B cell (primary cell): ENCODE measurements around the gene GREM1. TPM values are rescaled to one million over a fixed set of nuclear protein-coding genes. Genes with fewer than 3 reads are reported as not detected.

Experiments
- ATAC-seq: fragments of 200-7000 bp; cut with Tn5 transposase; one replicate; pipeline ENCODE4 v1.10.0; 2021; ENCODE audit warnings: low read depth, mild to moderate bottlenecking, moderate number of reproducible peaks, moderate library complexity
- CTCF ChIA-PET: fragments of 350-600 bp; sonication (Branson Sonifier 250); formaldehyde crosslinking; loops from one replicate; lab custom pipeline; 2021; ENCODE audit warnings: antibody characterized with exemption, inconsistent platforms; lab: Charles Lee
- POLR2A ChIA-PET: fragments of 350-600 bp; sonication (Branson Sonifier 250); formaldehyde crosslinking; loops from one replicate; lab custom pipeline; 2021; ENCODE audit warnings: antibody characterized with exemption; lab: Charles Lee
- DNase-seq: peaks from one replicate; pipeline ENCODE4 v3.0.0; 2013
- H2AFZ ChIP-seq: 2 replicates; pipeline ENCODE4 v1.6.1; 2012; ENCODE audit warnings: mild to moderate bottlenecking, low read depth, low read length; ENCODE audit not compliant: insufficient read depth, poor library complexity, severe bottlenecking
- H3K27ac ChIP-seq, 2 donors: 1 replicate in 1 of 2; 2 replicates in 1 of 2; pipeline ENCODE4 v1.5.1; 2012 to 2013; ENCODE audit warnings: low read length in 2 of 2, mild to moderate bottlenecking in 2 of 2, moderate library complexity in 1 of 2
- H3K27me3 ChIP-seq, 4 experiments: fragments of 200-600 bp in 1 of 4; sonication (generic) in 1 of 4; replicated peaks in 1 of 4; 1 replicate in 2 of 4; 2 replicates in 2 of 4; pipeline versions ENCODE4 v1.6.1 to v1.7.0; 2013 to 2016; ENCODE audit warnings: low read length in 3 of 4, mild to moderate bottlenecking in 2 of 4, mixed read lengths in 1 of 4, moderate library complexity in 1 of 4; ENCODE audit not compliant: insufficient read depth in 4 of 4, control insufficient read depth in 3 of 4; ENCODE audit errors: control extremely low read depth in 1 of 4
- H3K36me3 ChIP-seq, 2 experiments: replicated peaks in 1 of 2; 1 replicate in 1 of 2; 2 replicates in 1 of 2; pipeline versions ENCODE4 v1.6.1 to v1.7.1; 2013; ENCODE audit warnings: low read length in 1 of 2; ENCODE audit not compliant: insufficient read depth in 2 of 2, control insufficient read depth in 1 of 2; ENCODE audit errors: control extremely low read depth in 1 of 2, extremely low read depth in 1 of 2
- H3K4me1 ChIP-seq, 2 donors: fragments of 200-600 bp in 1 of 2; sonication (generic) in 1 of 2; 1 replicate in 1 of 2; 2 replicates in 1 of 2; pipeline versions ENCODE4 v1.5.1 to v1.6.1; 2013 to 2017; ENCODE audit warnings: low read length in 2 of 2; ENCODE audit not compliant: control insufficient read depth in 2 of 2, insufficient read depth in 2 of 2
- H3K4me2 ChIP-seq: replicated peaks from 2 replicates; pipeline ENCODE3; 2012; ENCODE audit warnings: mild to moderate bottlenecking, low read depth, low read length; ENCODE audit not compliant: poor library complexity, severe bottlenecking
- H3K4me3 ChIP-seq, 5 experiments: fragments of 200-600 bp in 1 of 5; sonication (generic) in 1 of 5; 1 replicate in 3 of 5; 2 replicates in 2 of 5; pipeline versions ENCODE4 v1.5.1 to v1.7.0; 2011 to 2016; ENCODE audit warnings: low read length in 4 of 5, mild to moderate bottlenecking in 4 of 5, low read depth in 2 of 5, control low read depth in 1 of 5, moderate library complexity in 1 of 5; ENCODE audit not compliant: insufficient read depth in 1 of 5; ENCODE audit errors: control extremely low read depth in 1 of 5, extremely low read depth in 1 of 5
- H3K79me2 ChIP-seq: fragments of 200-600 bp; sonication (generic); one replicate; pipeline ENCODE4 v1.6.0; 2016; ENCODE audit warnings: low read length; ENCODE audit not compliant: control insufficient read depth, insufficient read depth
- H3K9ac ChIP-seq: fragments of 200-600 bp; sonication (generic); 2 replicates; pipeline ENCODE4 v1.6.1; 2017; ENCODE audit warnings: mild to moderate bottlenecking, low read length, moderate library complexity
- H3K9me3 ChIP-seq, 3 donors: one replicate each; pipeline versions ENCODE4 v1.6.1 to v1.7.1; 2013; ENCODE audit warnings: low read length in 2 of 3; ENCODE audit not compliant: control insufficient read depth in 2 of 3, insufficient read depth in 1 of 3; ENCODE audit errors: control extremely low read depth in 1 of 3
- H4K20me1 ChIP-seq: 2 replicates; pipeline ENCODE4 v1.6.0; 2012; ENCODE audit warnings: mild to moderate bottlenecking, low read length; ENCODE audit not compliant: insufficient read depth, control insufficient read depth, poor library complexity, severe bottlenecking
- H3K27ac Mint-ChIP-seq: one replicate; pipeline ENCODE4 v1.8.0; 2021; ENCODE audit warnings: mixed read lengths
- H3K27me3 Mint-ChIP-seq: one replicate; pipeline ENCODE4 v1.8.0; 2021; ENCODE audit warnings: mixed read lengths
- H3K4me1 Mint-ChIP-seq: one replicate; pipeline ENCODE4 v1.8.0; 2021; ENCODE audit warnings: mixed read lengths
- H3K4me3 Mint-ChIP-seq: one replicate; pipeline ENCODE4 v1.8.0; 2021; ENCODE audit warnings: mixed read lengths
- H3K9me3 Mint-ChIP-seq: one replicate; pipeline ENCODE4 v1.8.0; 2022; ENCODE audit warnings: mixed read lengths; ENCODE audit not compliant: insufficient read depth
- CTCF ChIP-seq: fragments of 200-600 bp; IDR thresholded peaks from one replicate; pipeline ENCODE4 v1.8.0; 2022; ENCODE audit warnings: antibody characterized with exemption, mild to moderate bottlenecking
- EZH2 ChIP-seq: IDR thresholded peaks from 2 replicates; pipeline ENCODE4 v1.6.1; 2012; ENCODE audit warnings: borderline replicate concordance, low read depth, mild to moderate bottlenecking, moderate library complexity, low read length; ENCODE audit not compliant: insufficient read depth, poor library complexity, severe bottlenecking
- WGBS: methylation state at CpG from one replicate; pipeline ENCODE4 v1.1.5; 2013; ENCODE audit warnings: missing lambda C conversion rate; ENCODE audit not compliant: insufficient coverage; 5-methylcytosine and 5-hydroxymethylcytosine counted together
- intact Hi-C: fragments of 100-400 bp; cut with micrococcal nuclease; formaldehyde crosslinking; loops from one replicate; pipeline ENCODE4 v1.10.0; 2022
- polyA plus RNA-seq: library from polyadenylated mRNA; depleted of rRNA; stranded (reverse); fragments of >200 nt; gene quantifications from 2 replicates; pipeline ENCODE4 v1.2.3, GENCODE V29; 2012
- total RNA-seq, 2 donors: library from RNA; stranded (reverse); fragments of 120-200 nt in 1 of 2; gene quantifications; 1 replicate in 1 of 2; 2 replicates in 1 of 2; pipeline versions ENCODE4 v1.2.3 to v1.2.4, GENCODE V29; 2013 to 2022

The GREM1 gene
- total and polyA plus RNA-seq, 2 donors (not counting 1 experiment from before 2014, with no cell fraction given) = not detected

- H3K4me2 ChIP-seq = no peak overlapping the region
- no peak overlapping the region for H3K27ac ChIP-seq
- no peaks in the 10 kb centered on the region for H3K9me3 ChIP-seq
- TF ChIP-seq EZH2 (no peak), CTCF (no peak)
- Mint-ChIP-seq H3K4me1 (no peaks in the 10 kb centered on the region), H3K27ac (no peak overlapping the region), H3K9me3 (no peaks in the 10 kb centered on the region), H3K27me3 (no peaks in the 10 kb centered on the region), H3K4me3 (no peak overlapping the region)
- ChIA-PET POLR2A (no interaction called here), CTCF (interaction anchor here (1.4 kb wide), 1 partner anchor 312 kb away, joined by 4 read pairs; no protein-coding TSS in a partner anchor)
- ATAC-seq = no peak
- no peak overlapping the region for H3K4me3 ChIP-seq
- no peaks in the 10 kb centered on the region for H3K79me2 ChIP-seq
- H3K36me3 ChIP-seq = no peaks in the 10 kb centered on the region
- no peaks in the 10 kb centered on the region for H3K4me1 ChIP-seq
- WGBS = 93% methylated on average over 3 of the region's 3 CpGs
- DNase-seq = no peak
- intact Hi-C loops = no loop called here
- H3K9ac ChIP-seq = no peak overlapping the region
- no peak overlapping the region for H2AFZ ChIP-seq
- no peaks in the 10 kb centered on the region for H4K20me1 ChIP-seq
- no peaks in the 10 kb centered on the region for H3K27me3 ChIP-seq
Observed at GRCh38 chr15:32682569-32682968, 35.2 kb upstream of the GREM1 start.

DNA sequence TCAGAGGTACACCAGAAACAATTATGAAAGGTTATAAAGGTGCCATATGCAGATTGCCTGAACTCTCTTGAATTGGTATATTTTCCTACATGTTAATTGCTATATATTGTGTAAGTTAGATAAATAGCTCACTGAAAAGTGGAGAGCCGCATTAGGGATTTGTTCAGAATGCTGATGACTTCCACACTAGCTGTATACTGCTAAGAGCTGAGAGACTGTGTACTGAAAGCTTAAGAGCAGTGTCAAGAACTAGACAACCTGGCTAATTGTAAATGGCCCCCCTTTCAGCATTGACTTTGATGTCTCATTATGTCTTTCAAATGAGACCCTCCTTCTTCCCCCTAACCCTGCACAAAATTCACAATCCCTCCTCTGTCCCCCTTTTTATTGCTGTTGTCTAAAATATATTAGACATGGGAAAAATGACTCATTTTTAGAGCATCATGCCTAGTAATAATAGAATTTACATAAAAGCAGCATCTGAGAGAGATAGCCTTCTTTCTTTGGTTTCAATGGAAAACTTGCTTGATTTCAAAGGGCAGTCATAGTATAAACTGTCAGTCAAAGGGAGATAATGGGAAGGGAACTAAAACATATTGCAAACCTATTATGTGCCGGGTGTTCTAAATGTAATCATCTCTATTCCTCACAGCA, 34.7 kb upstream of the GREM1 start:
- no peaks in the 10 kb centered on the region for H3K4me1 ChIP-seq
- H3K27ac ChIP-seq = no peak overlapping the region
- no peaks in the 10 kb centered on the region for H3K27me3 ChIP-seq
- H3K9me3 ChIP-seq = no peaks in the 10 kb centered on the region
- no peak overlapping the region for H3K9ac ChIP-seq
- Mint-ChIP-seq H3K4me1 (no peaks in the 10 kb centered on the region), H3K4me3 (no peak overlapping the region), H3K9me3 (no peaks in the 10 kb centered on the region), H3K27me3 (no peaks in the 10 kb centered on the region), H3K27ac (no peak overlapping the region)
- H3K79me2 ChIP-seq = no peaks in the 10 kb centered on the region
- no peak overlapping the region for H2AFZ ChIP-seq
- no peak overlapping the region for H3K4me3 ChIP-seq
- no peak overlapping the region for H3K4me2 ChIP-seq
- intact Hi-C loops = no loop called here
- DNase-seq = no peak
- no peaks in the 10 kb centered on the region for H4K20me1 ChIP-seq
- ChIA-PET CTCF (interaction anchor here (1.4 kb wide), 1 partner anchor 311 kb away, joined by 4 read pairs; no protein-coding TSS in a partner anchor), POLR2A (no interaction called here)
- TF ChIP-seq CTCF (no peak), EZH2 (no peak)
- WGBS = no CpG with 5 or more reads among the region's 2 CpGs
- H3K36me3 ChIP-seq = no peaks in the 10 kb centered on the region
- ATAC-seq = no peak
